Psoas muscle (tissue), 8 donors: ENCODE data around the gene RREB1. TPM values are rescaled to one million over a fixed set of nuclear protein-coding genes. Genes with fewer than 3 reads are reported as not detected.
"Not testable (repeated sequence)": the region's sequence is repeated elsewhere in the genome, so short reads cannot be mapped to it uniquely, and the experiment has no call there.

Source experiments
- ATAC-seq, 4 donors: fragments of 200-7000 bp; cut with Tn5 transposase; one replicate each; pipeline ENCODE4 v1.9.1; 2020; ENCODE audit warnings: moderate library complexity in 3 of 4, mild to moderate bottlenecking in 2 of 4
- DNase-seq, 2 donors: peaks; one replicate each; pipeline ENCODE4 v3.0.0-alpha.2; 2020
- H3K27ac ChIP-seq: fragments of 200-600 bp; one replicate; pipeline ENCODE4 v1.8.0; 2022
- H3K27me3 ChIP-seq, 3 donors: fragments of 200-600 bp in 1 of 3; one replicate each; pipeline versions ENCODE4 v1.6.1 to v1.8.0; 2013 to 2022; ENCODE audit warnings: low read length in 2 of 3, mild to moderate bottlenecking in 2 of 3, moderate library complexity in 1 of 3; ENCODE audit not compliant: insufficient read depth in 3 of 3
- H3K36me3 ChIP-seq, 2 donors: fragments of 200-600 bp in 1 of 2; one replicate each; pipeline versions ENCODE4 v1.6.1 to v1.8.0; 2013 to 2022; ENCODE audit warnings: low read depth in 1 of 2, mild to moderate bottlenecking in 1 of 2, moderate library complexity in 1 of 2; ENCODE audit not compliant: insufficient read depth in 1 of 2
- H3K4me1 ChIP-seq: fragments of 200-600 bp; one replicate; pipeline ENCODE4 v1.8.0; 2022
- H3K4me3 ChIP-seq: fragments of 200-600 bp; one replicate; pipeline ENCODE4 v1.8.0; 2022; ENCODE audit warnings: mild to moderate bottlenecking
- H3K9me3 ChIP-seq: fragments of 200-600 bp; one replicate; pipeline ENCODE4 v1.8.0; 2022
- WGBS, 3 donors: extraction: QIAGEN DNeasy Blood & Tissue Kit; methylation state at CpG; one replicate each; pipeline versions ENCODE4 v1.1.6 to v1.1.7; 2013; 5-methylcytosine and 5-hydroxymethylcytosine counted together
- intact Hi-C, 2 donors: fragments of 100-400 bp; cut with DNase I; formaldehyde crosslinking; loops; one replicate each; pipeline versions ENCODE4 v1.11.0 to v1.14.2; 2022
- polyA plus RNA-seq, 3 donors: library from polyadenylated mRNA; stranded (reverse); fragments of 200-250 nt; gene quantifications; one replicate each; pipeline ENCODE4 v1.2.3, GENCODE V29; 2013
- total RNA-seq, 4 donors: library from RNA; stranded (reverse); fragmentation: NEBNext Ultra II Directional in 2 of 4; extraction: Animal tissue kit (Norgen Biotek cat#: 25700) in 2 of 4; gene quantifications; one replicate each; pipeline versions ENCODE4 v1.2.1 to v1.2.4, GENCODE V29; 2021 to 2023
- TF ChIP-seq, protein P1 (sequence below): fragments of 200-600 bp; IDR thresholded peaks from one replicate; pipeline ENCODE4 v1.8.0; 2022; ENCODE audit warnings: antibody characterized with exemption
- donor health status: healthy with polysubstance abuse.
- donor health status: DM: no; HTN: no; CAD: no; lungs with moderate emphysema.
- donor health status: Bipolar disorder and iron deficiency.
- donor health status: healthy.
- donor health status: DM: yes; HTN: yes; CAD: no.
- donor health status: DM: no; HTN: no; CAD: no.
- donor health status: DM: no; HTN: no; CAD: no.
- donor health status: DM: yes; HTN: yes; CAD: no.

Gene RREB1
- total and polyA plus RNA-seq, 7 donors = 4.6 to 49.4 (median 32.7) TPM

GRCh38 chr6:7261032-7261841 is 153.5 kb downstream of the RREB1 start:
- WGBS, 3 donors = 2 to 4% (median 2%) methylated on average over 40 to 43 of the region's 43 CpGs
- DNase-seq (peak; percentile 84 to 89), ATAC-seq (peak; percentile 93 to 99 (median 96))
- Histone ChIP-seq H3K27me3 (no peaks in the 10 kb centered on the region), H3K9me3 (no peaks in the 10 kb centered on the region), H3K4me1 (peaks cover 8% of the 10 kb centered on the region), H3K36me3 (no peaks in the 10 kb centered on the region), H3K27ac (peak overlapping the region; percentile 77), H3K4me3 (peak overlapping the region; percentile 87)
- intact Hi-C loops = no loop called here
- TF ChIP-seq, protein P1, sequence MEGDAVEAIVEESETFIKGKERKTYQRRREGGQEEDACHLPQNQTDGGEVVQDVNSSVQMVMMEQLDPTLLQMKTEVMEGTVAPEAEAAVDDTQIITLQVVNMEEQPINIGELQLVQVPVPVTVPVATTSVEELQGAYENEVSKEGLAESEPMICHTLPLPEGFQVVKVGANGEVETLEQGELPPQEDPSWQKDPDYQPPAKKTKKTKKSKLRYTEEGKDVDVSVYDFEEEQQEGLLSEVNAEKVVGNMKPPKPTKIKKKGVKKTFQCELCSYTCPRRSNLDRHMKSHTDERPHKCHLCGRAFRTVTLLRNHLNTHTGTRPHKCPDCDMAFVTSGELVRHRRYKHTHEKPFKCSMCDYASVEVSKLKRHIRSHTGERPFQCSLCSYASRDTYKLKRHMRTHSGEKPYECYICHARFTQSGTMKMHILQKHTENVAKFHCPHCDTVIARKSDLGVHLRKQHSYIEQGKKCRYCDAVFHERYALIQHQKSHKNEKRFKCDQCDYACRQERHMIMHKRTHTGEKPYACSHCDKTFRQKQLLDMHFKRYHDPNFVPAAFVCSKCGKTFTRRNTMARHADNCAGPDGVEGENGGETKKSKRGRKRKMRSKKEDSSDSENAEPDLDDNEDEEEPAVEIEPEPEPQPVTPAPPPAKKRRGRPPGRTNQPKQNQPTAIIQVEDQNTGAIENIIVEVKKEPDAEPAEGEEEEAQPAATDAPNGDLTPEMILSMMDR = no peak

DNA sequence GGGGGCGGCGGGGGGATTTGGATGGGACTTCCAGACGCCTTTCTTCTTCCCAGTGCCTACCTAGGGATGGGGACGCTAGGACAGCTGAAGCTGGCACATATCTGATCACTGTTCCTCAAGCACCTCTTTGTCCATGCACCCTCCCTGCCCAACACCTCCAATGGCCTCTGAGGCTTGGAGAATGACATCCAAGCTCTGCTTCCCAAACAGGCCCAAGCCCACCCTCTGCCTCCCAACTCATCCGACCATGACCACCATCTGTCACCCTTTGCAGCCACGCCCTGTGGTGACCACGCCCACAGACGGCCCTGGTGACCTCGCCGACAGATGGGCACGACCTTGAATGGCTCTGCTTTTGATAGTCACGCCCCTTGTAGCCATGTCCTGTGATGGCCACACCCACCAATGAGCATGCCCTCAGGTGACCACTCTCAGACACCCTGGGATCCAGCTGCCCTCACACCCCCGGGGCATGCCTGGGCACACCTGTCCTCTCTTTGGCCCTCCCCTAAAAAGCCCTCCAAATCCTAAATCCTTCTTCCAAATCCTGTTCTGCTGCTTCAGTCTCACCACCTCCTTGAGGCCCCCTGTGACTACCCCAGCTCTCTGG is 154.2 kb downstream of the RREB1 start:
- H3K4me1 ChIP-seq = peaks cover 8% of the 10 kb centered on the region
- peak overlapping the region; percentile 77 for H3K27ac ChIP-seq
- H3K9me3 ChIP-seq = no peaks in the 10 kb centered on the region
- TF ChIP-seq, protein P1 = no peak
- no peaks in the 10 kb centered on the region for H3K27me3 ChIP-seq
- H3K36me3 ChIP-seq = no peaks in the 10 kb centered on the region
- 41 to 58% (median 42%) methylated on average over 12 to 13 of the region's 13 CpGs for WGBS, 3 donors
- DNase-seq (no peak), ATAC-seq (peak; percentile 8 to 29 (median 12))
- H3K4me3 ChIP-seq = peak overlapping the region; percentile 87
- intact Hi-C loops = no loop called here

DNA sequence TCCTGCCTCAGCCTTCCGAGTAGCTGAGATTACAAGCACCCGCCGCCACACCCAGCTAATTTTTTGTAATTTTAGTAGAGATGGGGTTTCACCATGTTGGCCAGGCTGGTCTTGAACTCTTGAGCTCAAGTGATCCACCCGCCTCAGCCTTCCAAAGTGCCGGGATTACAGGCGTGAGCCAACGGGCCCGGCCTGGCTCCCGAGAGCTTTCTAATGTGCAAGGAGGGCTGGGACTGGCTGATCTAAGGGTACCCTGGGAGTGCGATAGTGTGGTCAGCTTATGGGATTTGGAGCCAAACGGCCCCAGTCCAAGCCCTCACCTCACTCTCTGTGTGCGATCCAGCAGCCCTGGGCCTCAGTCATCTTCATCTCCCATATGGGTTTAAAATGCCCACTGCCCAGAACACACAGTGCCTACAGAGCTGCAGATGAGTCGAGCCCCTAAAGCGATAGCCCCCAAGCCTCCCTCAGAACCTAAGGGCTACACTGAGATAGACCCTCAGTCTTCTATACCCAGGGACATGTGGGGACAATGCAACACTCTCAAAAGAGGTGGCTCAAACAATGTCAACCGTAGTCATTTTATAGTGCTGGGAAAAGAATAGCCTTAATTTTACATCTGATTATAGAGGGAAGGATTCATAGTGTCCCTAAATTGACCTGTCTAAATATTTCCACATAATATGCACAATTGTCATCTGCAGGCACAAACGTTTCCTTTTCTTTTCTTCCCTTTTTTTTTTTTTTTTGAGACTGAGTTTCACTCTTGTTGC is 155.2 kb downstream of the RREB1 start:
- no peak overlapping the region for H3K27ac ChIP-seq

GRCh38 chr6:7263519-7263805 is 155.7 kb downstream of the RREB1 start:
- WGBS, 3 donors = 91 to 94% (median 92%) methylated on average over 9 of the region's 9 CpGs
- ATAC-seq, H3K4me1 ChIP-seq, H3K27ac ChIP-seq, H3K9me3 ChIP-seq, DNase-seq, intact Hi-C loops, H3K27me3 ChIP-seq, H3K36me3 ChIP-seq, H3K4me3 ChIP-seq: not testable (repeated sequence)

More for the DNA sequence above, 155.2 kb downstream of the RREB1 start:
- intact Hi-C loops = no loop called here
- H3K27me3 ChIP-seq = no peaks in the 10 kb centered on the region
- DNase-seq (no peak), ATAC-seq (no peak)
- no peaks in the 10 kb centered on the region for H3K36me3 ChIP-seq
- no peaks in the 10 kb centered on the region for H3K9me3 ChIP-seq
- no peak overlapping the region for H3K4me3 ChIP-seq
- H3K4me1 ChIP-seq = peaks cover 8% of the 10 kb centered on the region
- WGBS, 3 donors = 81 to 83% (median 83%) methylated on average over 16 of the region's 16 CpGs
- TF ChIP-seq, protein P1 = no peak

DNA sequence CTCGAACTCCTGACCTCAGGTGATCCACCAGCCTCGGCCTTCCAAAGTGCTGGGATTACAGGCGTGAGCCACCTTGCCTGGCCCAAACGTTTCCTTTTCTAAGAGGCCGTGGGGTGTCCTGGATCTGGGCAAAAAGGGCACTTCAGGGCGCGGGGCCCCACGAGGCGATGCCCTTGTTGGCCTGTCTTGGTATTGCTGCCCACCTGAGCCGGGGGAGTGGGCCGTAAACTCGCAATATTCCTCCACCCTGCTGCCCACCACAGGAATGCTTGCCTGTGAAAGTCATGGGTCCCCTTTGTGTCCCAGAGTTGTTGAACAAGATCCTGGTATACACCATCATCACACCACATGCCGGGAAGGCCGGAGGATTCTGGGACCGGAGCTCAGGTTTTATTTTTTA is 156.3 kb downstream of the RREB1 start:
- 92 to 96% (median 93%) methylated on average over 15 of the region's 15 CpGs for WGBS, 3 donors
- Histone ChIP-seq H3K4me3 (no peak overlapping the region), H3K4me1 (peaks cover 8% of the 10 kb centered on the region), H3K27ac (no peak overlapping the region), H3K36me3 (no peaks in the 10 kb centered on the region), H3K27me3 (no peaks in the 10 kb centered on the region), H3K9me3 (no peaks in the 10 kb centered on the region)
- ATAC-seq (no peak), DNase-seq (no peak)
- intact Hi-C loops = no loop called here
- TF ChIP-seq, protein P1 = no peak
